HEK293 (cell line): ENCODE measurements around the gene CACTIN.

Experiments
- CTCF ChIP-seq: fragments of 450-650 bp; formaldehyde crosslinking; IDR thresholded peaks from 2 replicates; pipeline ENCODE4 v1.5.1; 2016; ENCODE audit warnings: missing biosample characterization, missing genetic modification characterization
- EGR2 ChIP-seq: fragments of 450-650 bp; formaldehyde crosslinking; IDR thresholded peaks from 2 replicates; pipeline ENCODE4 v1.5.1; 2016; ENCODE audit warnings: low read depth, missing biosample characterization, missing genetic modification characterization
- ELK4 ChIP-seq: IDR thresholded peaks from 2 replicates; pipeline ENCODE4 v1.6.1; 2011; ENCODE audit warnings: mild to moderate bottlenecking, low read depth, low read length, borderline replicate concordance
- GFI1B ChIP-seq: fragments of 450-650 bp; formaldehyde crosslinking; IDR thresholded peaks from 2 replicates; pipeline ENCODE4 v1.5.1; 2016; ENCODE audit warnings: missing biosample characterization, missing genetic modification characterization
- GLIS2 ChIP-seq: fragments of 450-650 bp; formaldehyde crosslinking; IDR thresholded peaks from 2 replicates; pipeline ENCODE4 v1.5.1; 2016; ENCODE audit warnings: missing biosample characterization, missing genetic modification characterization
- HOXC10 ChIP-seq: sonication (generic); formaldehyde crosslinking; IDR thresholded peaks from 2 replicates; pipeline ENCODE4 v1.8.1; 2023; ENCODE audit warnings: mild to moderate bottlenecking, missing genetic modification reagents
- PBX3 ChIP-seq: sonication (generic); formaldehyde crosslinking; IDR thresholded peaks from 2 replicates; pipeline ENCODE4 v1.8.1; 2022; ENCODE audit warnings: mild to moderate bottlenecking, moderate library complexity, missing genetic modification reagents
- PRDM10 ChIP-seq: fragments of 450-650 bp; formaldehyde crosslinking; IDR thresholded peaks from 2 replicates; pipeline ENCODE4 v1.5.1; 2016; ENCODE audit warnings: missing biosample characterization, missing genetic modification characterization
- ZBTB17 ChIP-seq: fragments of 450-650 bp; formaldehyde crosslinking; IDR thresholded peaks from 2 replicates; pipeline ENCODE4 v1.5.1; 2016; ENCODE audit warnings: missing biosample characterization, missing genetic modification characterization
- ZBTB44 ChIP-seq: fragments of 450-650 bp; IDR thresholded peaks from 2 replicates; pipeline ENCODE4 v1.5.1; 2018; ENCODE audit warnings: missing biosample characterization, mild to moderate bottlenecking, missing genetic modification characterization
- ZFP37 ChIP-seq: fragments of 450-650 bp; formaldehyde crosslinking; IDR thresholded peaks from 2 replicates; pipeline ENCODE4 v1.5.1; 2016; ENCODE audit warnings: missing biosample characterization, missing genetic modification characterization
- ZNF174 ChIP-seq: fragments of 450-650 bp; formaldehyde crosslinking; IDR thresholded peaks from 2 replicates; pipeline ENCODE4 v1.5.0; 2017; ENCODE audit warnings: missing biosample characterization, mild to moderate bottlenecking, missing genetic modification characterization
- ZNF202 ChIP-seq: fragments of 450-650 bp; formaldehyde crosslinking; IDR thresholded peaks from 2 replicates; pipeline ENCODE4 v1.5.1; 2016; ENCODE audit warnings: missing biosample characterization, missing genetic modification characterization, borderline replicate concordance
- ZNF37A ChIP-seq: fragments of 450-650 bp; IDR thresholded peaks from 2 replicates; pipeline ENCODE4 v1.5.1; 2018; ENCODE audit warnings: missing biosample characterization, missing genetic modification characterization
- ZNF398 ChIP-seq: fragments of 450-650 bp; formaldehyde crosslinking; IDR thresholded peaks from 2 replicates; pipeline ENCODE4 v1.5.1; 2017; ENCODE audit warnings: missing biosample characterization, missing genetic modification characterization
- ZNF521 ChIP-seq: fragments of 450-650 bp; formaldehyde crosslinking; IDR thresholded peaks from 2 replicates; pipeline ENCODE4 v1.5.1; 2017; ENCODE audit warnings: missing biosample characterization, mild to moderate bottlenecking, missing genetic modification characterization
- ZNF600 ChIP-seq: fragments of 450-650 bp; formaldehyde crosslinking; IDR thresholded peaks from 2 replicates; pipeline ENCODE4 v1.5.1; 2016; ENCODE audit warnings: missing biosample characterization, missing genetic modification characterization
- ZNF639 ChIP-seq: fragments of 450-650 bp; formaldehyde crosslinking; IDR thresholded peaks from 2 replicates; pipeline ENCODE4 v1.5.1; 2016; ENCODE audit warnings: missing biosample characterization, missing genetic modification characterization
- ZNF664 ChIP-seq: fragments of 450-650 bp; formaldehyde crosslinking; IDR thresholded peaks from 2 replicates; pipeline ENCODE4 v1.5.1; 2016; ENCODE audit warnings: missing biosample characterization, missing genetic modification characterization

Gene CACTIN

GRCh38 chr19:3626473-3627350 lies at the start of gene CACTIN (continued):
- TF ChIP-seq ZNF664 (no peak), ZBTB17 (tag by site-specific recombination) (peak; percentile 74), ZNF202 (no peak), PBX3 (peak; percentile 82; the same call in 1 of the 2 replicates), ZBTB44 (peak; percentile 52; the same call in 1 of the 2 replicates), ZNF639 (tag by site-specific recombination) (peak; percentile 92), ZNF521 (tag by site-specific recombination) (no peak), ELK4 (no peak; the same call in 1 of the 2 replicates), ZNF174 (tag by site-specific recombination) (no peak), GLIS2 (tag by site-specific recombination) (peak; percentile 93), HOXC10 (no peak), PRDM10 (tag by site-specific recombination) (peak; percentile 51), ZNF600 (tag by site-specific recombination) (peak; percentile 70), ZFP37 (tag by site-specific recombination) (peak; percentile 76; the same call in 1 of the 2 replicates), ZNF37A (no peak), ZNF398 (no peak), EGR2 (peak; percentile 98), GFI1B (tag by site-specific recombination) (no peak), CTCF (tag by site-specific recombination) (peak; percentile 37; the same call in 1 of the 2 replicates)
